Endothelial cell of umbilical vein (primary cell): ENCODE measurements around the gene PPP2R2D. TPM values are rescaled to one million over a fixed set of nuclear protein-coding genes. Genes with fewer than 3 reads are reported as not detected.
"Not testable (repeated sequence)": the region's sequence is repeated elsewhere in the genome, so short reads cannot be mapped to it uniquely, and the experiment has no call there.

Source experiments
- BruUV-seq: library from RNA; stranded (reverse); fragments of 400-500 nt; replicated peaks from 2 replicates; lab custom pipeline; 2021; lab: Mats Ljungman, UMichigan
- CTCF ChIA-PET: fragments of 300-600, 350-600 bp; sonication (Branson Sonifier 250); formaldehyde crosslinking; loops from one replicate; lab custom pipeline; 2021; ENCODE audit warnings: antibody characterized with exemption, inconsistent platforms; lab: Charles Lee
- POLR2A ChIA-PET: fragments of 300-600, 350-600 bp; sonication (Branson Sonifier 250); formaldehyde crosslinking; loops from one replicate; lab custom pipeline; 2021; ENCODE audit warnings: antibody characterized with exemption, inconsistent platforms; lab: Charles Lee
- DNase-seq: peaks from one replicate; pipeline ENCODE4 v3.0.0-alpha.2; 2011; ENCODE audit warnings: low read depth, low spot score
- FAIRE-seq: peaks from 2 replicates; lab custom pipeline; 2011; peaks lifted over from hg19 to GRCh38; lab: Jason Lieb, UNC
- H2AFZ ChIP-seq: 2 replicates; pipeline ENCODE4 v1.6.0; 2012; ENCODE audit warnings: low read depth, low read length, control low read depth, inconsistent platforms
- H3K27ac ChIP-seq: 2 replicates; pipeline ENCODE4 v1.5.1; 2011; ENCODE audit warnings: low read depth, mild to moderate bottlenecking, control low read depth, low read length, moderate library complexity; ENCODE audit not compliant: insufficient read depth
- H3K27me3 ChIP-seq, 2 experiments: 2 replicates each; pipeline versions ENCODE4 v1.6.0 to v1.6.1; 2011; ENCODE audit warnings: low read length in 2 of 2, mixed read lengths in 1 of 2; ENCODE audit not compliant: control insufficient read depth in 2 of 2, insufficient read depth in 2 of 2
- H3K36me3 ChIP-seq, 2 experiments: 2 replicates in 1 of 2; 3 replicates in 1 of 2; pipeline ENCODE4 v1.5.1; 2011; ENCODE audit warnings: low read length in 2 of 2, mild to moderate bottlenecking in 1 of 2, moderate library complexity in 1 of 2; ENCODE audit not compliant: control insufficient read depth in 2 of 2, insufficient read depth in 2 of 2; ENCODE audit errors: extremely low read depth in 1 of 2
- H3K4me1 ChIP-seq: 3 replicates; pipeline ENCODE4 v1.5.1; 2011; ENCODE audit warnings: mild to moderate bottlenecking, low read length; ENCODE audit not compliant: control insufficient read depth, insufficient read depth; ENCODE audit errors: extremely low read depth
- H3K4me2 ChIP-seq: 2 replicates; pipeline ENCODE4 v1.6.1; 2011; ENCODE audit warnings: low read length, control low read depth, mixed read lengths; ENCODE audit not compliant: insufficient read depth
- H3K4me3 ChIP-seq, 3 experiments: fragments of 200-600 bp in 1 of 3; sonication (generic), shearing (Covaris generic) in 1 of 3; replicated peaks in 1 of 3; 2 replicates each; pipeline ENCODE4 v1.5.1; 2011 to 2016; ENCODE audit warnings: control low read depth in 3 of 3, low read length in 3 of 3, mild to moderate bottlenecking in 2 of 3, inconsistent platforms in 1 of 3, low read depth in 1 of 3, moderate library complexity in 1 of 3; ENCODE audit not compliant: insufficient read depth in 1 of 3
- H3K79me2 ChIP-seq: 2 replicates; pipeline ENCODE4 v1.6.0; 2012; ENCODE audit warnings: low read length, inconsistent platforms; ENCODE audit not compliant: control insufficient read depth, insufficient read depth
- H3K9ac ChIP-seq: replicated peaks from 2 replicates; pipeline ENCODE3; 2011; ENCODE audit warnings: low read length, control low read depth; ENCODE audit not compliant: insufficient read depth; ENCODE audit errors: extremely low read depth
- H3K9me1 ChIP-seq: replicated peaks from 3 replicates; pipeline ENCODE4 v1.6.0; 2011; ENCODE audit warnings: mild to moderate bottlenecking, low read length; ENCODE audit not compliant: control insufficient read depth, insufficient read depth; ENCODE audit errors: extremely low read depth
- H3K9me3 ChIP-seq: replicated peaks from 2 replicates; pipeline ENCODE4 v1.5.1; 2012; ENCODE audit warnings: low read length, inconsistent platforms; ENCODE audit not compliant: control insufficient read depth, insufficient read depth
- H4K20me1 ChIP-seq: replicated peaks from 2 replicates; pipeline ENCODE3; 2011; ENCODE audit warnings: mild to moderate bottlenecking, low read length; ENCODE audit not compliant: control insufficient read depth, insufficient read depth; ENCODE audit errors: extremely low read depth
- EZH2 ChIP-seq: IDR thresholded peaks from 2 replicates; pipeline ENCODE4 v1.6.1; 2012; ENCODE audit warnings: borderline replicate concordance, low read depth, mild to moderate bottlenecking, moderate library complexity, low read length, inconsistent platforms; ENCODE audit not compliant: severe bottlenecking
- FOS ChIP-seq: IDR thresholded peaks from 2 replicates; pipeline ENCODE4 v1.6.1; 2011; ENCODE audit warnings: mild to moderate bottlenecking, low read length, moderate library complexity, borderline replicate concordance; ENCODE audit not compliant: insufficient read depth
- GATA2 ChIP-seq: IDR thresholded peaks from 2 replicates; pipeline ENCODE4 v1.7.0; 2011; ENCODE audit warnings: low read depth, mild to moderate bottlenecking, moderate library complexity, mixed read lengths, low read length; ENCODE audit not compliant: insufficient read length, insufficient read depth
- MYC ChIP-seq: IDR thresholded peaks from one replicate; pipeline ENCODE4 v1.6.1; 2011; ENCODE audit warnings: mild to moderate bottlenecking, low read depth, low read length
- POLR2A ChIP-seq: IDR thresholded peaks from 2 replicates; pipeline ENCODE4 v1.6.1; 2012; ENCODE audit warnings: low read depth, mild to moderate bottlenecking, control low read depth, low read length
- POLR2AphosphoS5 ChIP-seq: IDR thresholded peaks from 2 replicates; pipeline ENCODE4 v1.6.1; 2012; ENCODE audit warnings: low read depth, mild to moderate bottlenecking, control low read depth, low read length, moderate library complexity; ENCODE audit not compliant: insufficient read depth
- dilution Hi-C: fragments of 300-500 bp; cut with MboI; formaldehyde crosslinking; loops from one replicate; pipeline ENCODE4 v1.15.0; 2019; ENCODE audit warnings: low sequenced_read_pairs; ENCODE audit not compliant: extremely low pct_ligation_motif_present
- intact Hi-C: fragments of 100-400 bp; cut with micrococcal nuclease; formaldehyde crosslinking; loops from one replicate; pipeline ENCODE4 v1.10.0; 2022
- polyA plus RNA-seq, 4 experiments: library from polyadenylated mRNA; depleted of rRNA in 3 of 4; stranded (reverse) in 3 of 4; unstranded in 1 of 4; fragments of >200 nt; gene quantifications; 2 replicates each; pipeline versions ENCODE4 v1.2.1 to v1.2.3, GENCODE V29; 2011 to 2012; ENCODE audit warnings: missing spikeins in 1 of 4
- total RNA-seq: library from RNA; stranded (reverse); gene quantifications from 2 replicates; pipeline ENCODE4 v1.2.3, GENCODE V29; 2021

PPP2R2D gene
- total and polyA plus RNA-seq, 2 donors (not counting 3 experiments of a cell fraction or from before 2014, with no cell fraction given) = 29.9 to 36.3 TPM

- no TSS peak for BruUV-seq
- dilution Hi-C loops = no loop called here
Observed at GRCh38 chr10:131915990-131916766, 15.4 kb downstream of the PPP2R2D start.

GRCh38 chr10:131916767-131917160 lies 16.0 kb downstream of the PPP2R2D start:
- DNase-seq, H3K36me3 ChIP-seq, intact Hi-C loops, H3K27me3 ChIP-seq, H3K27ac ChIP-seq, H2AFZ ChIP-seq, H3K9me1 ChIP-seq, H3K4me2 ChIP-seq, H3K4me3 ChIP-seq, dilution Hi-C loops, FAIRE-seq, CTCF ChIA-PET, H4K20me1 ChIP-seq, POLR2A ChIA-PET, BruUV-seq, H3K9ac ChIP-seq, H3K9me3 ChIP-seq, H3K4me1 ChIP-seq: not testable (repeated sequence)
- peaks cover 92% of the 10 kb centered on the region for H3K79me2 ChIP-seq

More at GRCh38 chr10:131915990-131916766, 15.4 kb downstream of the PPP2R2D start:
- intact Hi-C loops = no loop called here
- H3K36me3 ChIP-seq = peaks cover 2 to 3% of the 10 kb centered on the region in 2 experiments
- CTCF ChIA-PET = no interaction called here
- H3K4me1 ChIP-seq = no peaks in the 10 kb centered on the region
- no peak overlapping the region for H3K4me3 ChIP-seq
- DNase-seq (no peak), FAIRE-seq (no peak)
- H3K27ac ChIP-seq = no peak overlapping the region
- no peaks in the 10 kb centered on the region for H3K9me1 ChIP-seq
- no peak overlapping the region for H3K9ac ChIP-seq
- peaks cover 3% of the 10 kb centered on the region for H4K20me1 ChIP-seq
- no peak overlapping the region for H2AFZ ChIP-seq
- POLR2A ChIA-PET = no interaction called here
- H3K4me2 ChIP-seq = no peak overlapping the region
- H3K27me3 ChIP-seq = no peaks in the 10 kb centered on the region
- H3K9me3 ChIP-seq = no peaks in the 10 kb centered on the region
- peaks cover 92% of the 10 kb centered on the region for H3K79me2 ChIP-seq
- TF ChIP-seq EZH2 = no peak
- no peak for TF ChIP-seq POLR2A
- TF ChIP-seq FOS = no peak
- TF ChIP-seq POLR2AphosphoS5 = no peak
- no peak for TF ChIP-seq GATA2
- no peak for TF ChIP-seq MYC

GRCh38 chr10:131917496-131917895 lies 16.7 kb downstream of the PPP2R2D start:
- H3K4me1 ChIP-seq, POLR2A ChIA-PET, H3K4me2 ChIP-seq, CTCF ChIA-PET, dilution Hi-C loops, H3K36me3 ChIP-seq, DNase-seq, H4K20me1 ChIP-seq, BruUV-seq, H3K9me1 ChIP-seq, H3K9ac ChIP-seq, H3K4me3 ChIP-seq, H3K9me3 ChIP-seq, intact Hi-C loops, H3K27ac ChIP-seq, H3K27me3 ChIP-seq, H2AFZ ChIP-seq, FAIRE-seq: not testable (repeated sequence)
- peaks cover 92% of the 10 kb centered on the region for H3K79me2 ChIP-seq
